K562 (cell line): Measurements from ENCODE around the gene PRRC2A. TPM values are rescaled to one million over a fixed set of nuclear protein-coding genes. Genes with fewer than 3 reads are reported as not detected.

Experiments
- ATAC-seq: fragments of 200-7000 bp; cut with Tn5 transposase; 3 replicates; pipeline ENCODE4 v1.9.1; 2020; ENCODE audit warnings: moderate library complexity
- Bru-seq: library from RNA; stranded (reverse); fragments of 400-500 nt; gene quantifications from one replicate; lab custom pipeline; 2021; lab: Mats Ljungman, UMichigan
- BruChase-seq, 2 experiments: library from RNA; stranded (reverse); fragments of 400-500 nt; gene quantifications; one replicate each; lab custom pipeline; 2021; lab: Mats Ljungman, UMichigan
- BruUV-seq: library from RNA; stranded (reverse); fragments of 400-500 nt; replicated peaks from 2 replicates; lab custom pipeline; 2021; lab: Mats Ljungman, UMichigan
- CTCF ChIA-PET: fragments of 300-600 bp; formaldehyde crosslinking; extraction: SDS; loops from one replicate; lab custom pipeline; 2021; ENCODE audit warnings: low intra/inter-chr PET ratio; lab: Yijun Ruan, JAX
- POLR2A ChIA-PET: fragments of 300-600, 350-650 bp; sonication (Branson Sonifier 250); formaldehyde crosslinking; extraction: SDS; loops from one replicate; lab custom pipeline; 2021; ENCODE audit warnings: antibody characterized with exemption, inconsistent platforms; lab: Yijun Ruan, JAX
- DNase-seq, 4 experiments: peaks; one replicate each; pipeline versions ENCODE4 v3.0.0 to v3.0.0-alpha.2; 2011 to 2018; ENCODE audit warnings: low spot score in 3 of 4, mixed read lengths in 3 of 4; ENCODE audit errors: extremely low read depth in 1 of 4
- FAIRE-seq: peaks from 2 replicates; lab custom pipeline; 2011; peaks lifted over from hg19 to GRCh38; lab: Jason Lieb, UNC
- H2AFZ ChIP-seq: 2 replicates; pipeline ENCODE4 v1.6.0; 2011; ENCODE audit warnings: low read depth, low read length, control low read depth, inconsistent platforms
- H3K27ac ChIP-seq: fragments of 200-600 bp; 3 replicates; pipeline ENCODE4 v1.8.0; 2011; ENCODE audit warnings: low read depth, mild to moderate bottlenecking, control low read depth, inconsistent platforms, low read length, moderate library complexity, mixed read lengths; ENCODE audit errors: extremely low read depth
- H3K27me3 ChIP-seq, 2 experiments: fragments of 300-600 bp in 1 of 2; 2 replicates in 1 of 2; 3 replicates in 1 of 2; pipeline versions ENCODE4 v1.6.0 to v1.8.0; 2011; ENCODE audit warnings: inconsistent platforms in 2 of 2, low read length in 2 of 2, mild to moderate bottlenecking in 1 of 2, mixed read lengths in 1 of 2, moderate library complexity in 1 of 2; ENCODE audit not compliant: control insufficient read depth in 2 of 2, insufficient read depth in 2 of 2
- H3K36me3 ChIP-seq: fragments of 300-600 bp; 3 replicates; pipeline ENCODE4 v1.8.0; 2011; ENCODE audit warnings: mild to moderate bottlenecking, low read length, inconsistent platforms; ENCODE audit not compliant: control insufficient read depth, insufficient read depth
- H3K4me1 ChIP-seq, 2 experiments: fragments of 200-600 bp in 1 of 2; replicated peaks in 1 of 2; 2 replicates in 1 of 2; 3 replicates in 1 of 2; pipeline versions ENCODE4 v1.5.1 to v1.8.0; 2011; ENCODE audit warnings: inconsistent platforms in 2 of 2, low read length in 2 of 2, mild to moderate bottlenecking in 1 of 2, mixed read lengths in 1 of 2, moderate library complexity in 1 of 2; ENCODE audit not compliant: control insufficient read depth in 2 of 2, insufficient read depth in 2 of 2
- H3K4me2 ChIP-seq: 2 replicates; pipeline ENCODE4 v1.6.1; 2011; ENCODE audit warnings: low read length, control low read depth, inconsistent platforms, mixed read lengths; ENCODE audit not compliant: insufficient read depth
- H3K4me3 ChIP-seq: fragments of 200-600 bp; sonication (generic), shearing (Covaris generic); 2 replicates; pipeline ENCODE4 v1.5.1; 2016; ENCODE audit warnings: control low read depth, inconsistent platforms
- H3K79me2 ChIP-seq: fragments of 200-600 bp; 3 replicates; pipeline ENCODE4 v1.8.0; 2011; ENCODE audit warnings: low read length, inconsistent platforms; ENCODE audit not compliant: control insufficient read depth, insufficient read depth
- H3K9ac ChIP-seq, 2 experiments: 2 replicates each; pipeline versions ENCODE4 v1.6.0 to v1.6.1; 2011; ENCODE audit warnings: low read depth in 2 of 2, low read length in 2 of 2, control low read depth in 1 of 2, inconsistent platforms in 1 of 2, mild to moderate bottlenecking in 1 of 2, mixed read lengths in 1 of 2; ENCODE audit not compliant: insufficient read depth in 1 of 2
- H3K9me1 ChIP-seq: one replicate; pipeline ENCODE4 v1.6.0; 2011; ENCODE audit warnings: inconsistent platforms, mild to moderate bottlenecking, low read length, moderate library complexity; ENCODE audit not compliant: control insufficient read depth, insufficient read depth
- H3K9me3 ChIP-seq: replicated peaks from 2 replicates; pipeline ENCODE4 v1.5.1; 2011; ENCODE audit warnings: low read depth, low read length, inconsistent platforms; ENCODE audit not compliant: control insufficient read depth, insufficient read depth
- H4K20me1 ChIP-seq: replicated peaks from 2 replicates; pipeline ENCODE4 v1.6.1; 2011; ENCODE audit warnings: low read length, inconsistent platforms, mixed read lengths; ENCODE audit not compliant: control insufficient read depth, insufficient read depth
- ASH1L ChIP-seq: fragments of 450-650 bp; IDR thresholded peaks from 2 replicates; pipeline ENCODE4 v1.6.1; 2018; ENCODE audit warnings: borderline replicate concordance, mild to moderate bottlenecking, low read depth; ENCODE audit not compliant: partially characterized antibody
- BRF1 ChIP-seq: IDR thresholded peaks from 3 replicates; pipeline ENCODE4 v1.6.1; 2011; ENCODE audit warnings: borderline replicate concordance, mild to moderate bottlenecking; ENCODE audit not compliant: insufficient read length; ENCODE audit errors: extremely low read depth
- CBX2 ChIP-seq: fragments of 200-600 bp; sonication (generic); IDR thresholded peaks from one replicate; pipeline ENCODE4 v1.6.1; 2012; ENCODE audit warnings: mild to moderate bottlenecking, low read length, inconsistent platforms; ENCODE audit not compliant: insufficient read depth, poor library complexity, severe bottlenecking
- CCNT2 ChIP-seq: IDR thresholded peaks from 2 replicates; pipeline ENCODE4 v1.6.1; 2011; ENCODE audit warnings: borderline replicate concordance, low read depth, mild to moderate bottlenecking, moderate library complexity, mixed read lengths, low read length; ENCODE audit not compliant: insufficient read length; ENCODE audit errors: extremely low read depth
- NFXL1 ChIP-seq: fragments of 450-650 bp; formaldehyde crosslinking; IDR thresholded peaks from 2 replicates; pipeline ENCODE4 v1.4.0; 2021; ENCODE audit warnings: mild to moderate bottlenecking
- NONO ChIP-seq, 2 experiments: fragments of 200-400 bp in 1 of 2; fragments of 450-650 bp in 1 of 2; formaldehyde crosslinking in 1 of 2; IDR thresholded peaks; 2 replicates each; pipeline ENCODE4 v1.6.1; 2017; ENCODE audit warnings: low read depth in 2 of 2, mild to moderate bottlenecking in 2 of 2, moderate library complexity in 2 of 2, low read length in 1 of 2
- NR3C1 ChIP-seq: sonication (generic); formaldehyde crosslinking; IDR thresholded peaks from 2 replicates; pipeline ENCODE4 v1.8.1; 2022; ENCODE audit warnings: missing genetic modification reagents
- POLR2G ChIP-seq: fragments of 200-400 bp; formaldehyde crosslinking; IDR thresholded peaks from 2 replicates; pipeline ENCODE4 v1.6.1; 2017; ENCODE audit warnings: low read depth, mild to moderate bottlenecking, antibody characterized with exemption, low read length, moderate library complexity
- RBM25 ChIP-seq: fragments of 200-400 bp; formaldehyde crosslinking; IDR thresholded peaks from 2 replicates; pipeline ENCODE4 v1.6.1; 2018; ENCODE audit warnings: low read length, low read depth, moderate library complexity; ENCODE audit not compliant: severe bottlenecking
- SIN3A ChIP-seq, 2 experiments: fragments of 150-350 bp in 1 of 2; IDR thresholded peaks; 2 replicates each; pipeline ENCODE4 v1.6.1; 2011 to 2016; ENCODE audit warnings: borderline replicate concordance in 2 of 2, low read depth in 2 of 2, low read length in 2 of 2, mild to moderate bottlenecking in 2 of 2, moderate library complexity in 2 of 2; ENCODE audit not compliant: control insufficient read depth in 1 of 2
- TAF9B ChIP-seq: fragments of 450-650 bp; IDR thresholded peaks from 2 replicates; pipeline ENCODE4 v1.6.1; 2018; ENCODE audit warnings: mild to moderate bottlenecking; ENCODE audit not compliant: partially characterized antibody
- USF1 ChIP-seq: sonication (generic); formaldehyde crosslinking; IDR thresholded peaks from 2 replicates; pipeline ENCODE4 v1.9.0; 2022; ENCODE audit warnings: mild to moderate bottlenecking, missing genetic modification reagents
- ZNF224 ChIP-seq: sonication (generic); formaldehyde crosslinking; IDR thresholded peaks from 2 replicates; pipeline ENCODE4 v1.8.0; 2022; ENCODE audit warnings: mild to moderate bottlenecking, missing genetic modification reagents
- WGBS: fragments of 100-300 bp; shearing (Covaris generic); methylation state at CpG from one replicate; pipeline ENCODE4 v1.1.6; 2016; ENCODE audit warnings: low coverage, mixed read lengths; ENCODE audit not compliant: insufficient coverage; ENCODE audit errors: missing lambda C conversion rate; 5-methylcytosine and 5-hydroxymethylcytosine counted together
- in situ Hi-C: fragments of 300-500 bp; cut with MboI; formaldehyde crosslinking; loops from 4 replicates; pipeline ENCODE4 v1.15.0; 2018; ENCODE audit warnings: inconsistent platforms, mixed read lengths
- intact Hi-C: fragments of 100-400 bp; cut with micrococcal nuclease; formaldehyde crosslinking; loops from 2 replicates; pipeline ENCODE4 v1.14.2; 2022
- long read RNA-seq, 3 experiments: library from polyadenylated mRNA in 2 of 3; library from RNA in 1 of 3; unstranded in 2 of 3; stranded (forward) in 1 of 3; transcript quantifications; one replicate each; pipeline ENCODE4 v2.0.0, GENCODE V29; 2019 to 2022
- polyA minus RNA-seq, 3 experiments: library from RNA; depleted of rRNA, polyadenylated mRNA; stranded (reverse); fragments of >200 nt; gene quantifications; 2 replicates each; pipeline ENCODE4 v1.2.3, GENCODE V29; 2011
- polyA plus RNA-seq, 8 experiments: library from polyadenylated mRNA; depleted of rRNA in 4 of 8; stranded (reverse) in 5 of 8; unstranded in 3 of 8; fragments of >200 nt; fragmentation: Nextera tagmentation in 2 of 8; fragmentation: Illumina TruSeq in 1 of 8; extraction: Ambion mirVana in 2 of 8; extraction: Trizol in 1 of 8; gene quantifications; 2 replicates each; pipeline versions ENCODE4 v1.2.1 to v1.2.3, GENCODE V29; 2011 to 2014; ENCODE audit warnings: inconsistent platforms in 1 of 8, missing spikeins in 1 of 8
- total RNA-seq, 7 experiments: library from RNA; depleted of rRNA in 6 of 7; stranded (reverse); fragments of >200 nt in 6 of 7; fragmentation: Illumina TruSeq in 2 of 7; extraction: Trizol in 2 of 7; gene quantifications; 2 replicates each; pipeline versions ENCODE4 v1.2.1 to v1.2.3, GENCODE V29; 2011 to 2021; ENCODE audit warnings: low replicate concordance in 1 of 7

Gene PRRC2A
- total RNA-seq (2011; cell fraction: chromatin; rRNA removed; ENCODE audit: low replicate concordance) = 801 and 1,251 TPM in 2 replicates
- total RNA-seq (2011; cell fraction: nucleolus; rRNA removed) = 435 and 502 TPM in 2 replicates
- total RNA-seq (2011; cell fraction: nucleoplasm; rRNA removed) = 531 and 634 TPM in 2 replicates
- total RNA-seq (2014; rRNA removed) (72.6 and 94.0 TPM in 2 replicates), total RNA-seq (2014; rRNA removed; fragmentation: Illumina TruSeq; extraction: Trizol) (36.7 and 43.2 TPM in 2 replicates), total RNA-seq (2015; rRNA removed; fragmentation: Illumina TruSeq; extraction: Trizol) (63.0 and 75.6 TPM in 2 replicates), total RNA-seq (2021) (295 and 332 TPM in 2 replicates), polyA plus RNA-seq (2011; rRNA removed) (44.0 and 113 TPM in 2 replicates), polyA plus RNA-seq (2014; fragmentation: Illumina TruSeq; extraction: Trizol) (170 and 205 TPM in 2 replicates), polyA plus RNA-seq (2014; fragmentation: Nextera tagmentation; extraction: Ambion mirVana) (1 to 10 TPM; 1.0 to 1.7 TPM), polyA plus RNA-seq (2014; rRNA removed) (114 and 118 TPM in 2 replicates), polyA minus RNA-seq (2011; rRNA and poly(A)+ RNA removed) (28.8 and 32.1 TPM in 2 replicates), Bru-seq, nascent RNA (percentile 96 among the genes with signal in this experiment), BruChase-seq, experiment 1, labeled RNA remaining after a 2-hour chase (percentile 94 among the genes with signal in this experiment), BruChase-seq, experiment 2, labeled RNA remaining after a 6-hour chase (percentile 97 among the genes with signal in this experiment)
- polyA plus RNA-seq (2011; cell fraction: cytosol; rRNA removed) = 59.9 and 99.7 TPM in 2 replicates
- 306 and 358 TPM in 2 replicates for polyA plus RNA-seq (2011; cell fraction: nucleus; rRNA removed)
- 196 and 297 TPM in 2 replicates for polyA plus RNA-seq (2012)
- 109 and 149 TPM in 2 replicates for polyA minus RNA-seq (2011; cell fraction: cytosol; rRNA and poly(A)+ RNA removed)
- polyA minus RNA-seq (2011; cell fraction: nucleus; rRNA and poly(A)+ RNA removed) = 109 and 131 TPM in 2 replicates
- long read RNA-seq, experiment 1, transcript PRRC2A-209 (3 exons, 719 nt) = major isoform, 12 of 65 reads
- long read RNA-seq, experiment 1, partial matches to known transcripts = 52 of 65 reads
- long read RNA-seq, experiment 1, other reads (novel, unspliced or antisense) = 1 of 65 reads
- long read RNA-seq, experiment 2, full-length matches to known transcripts = 18 of 338 reads
- long read RNA-seq, experiment 2, partial matches to known transcripts = 265 of 338 reads
- long read RNA-seq, experiment 2, other reads (novel, unspliced or antisense) = 55 of 338 reads
- long read RNA-seq, experiment 3, partial matches to known transcripts = 5 of 7 reads
- long read RNA-seq, experiment 3, other reads (novel, unspliced or antisense) = 0 of 7 reads

DNA sequence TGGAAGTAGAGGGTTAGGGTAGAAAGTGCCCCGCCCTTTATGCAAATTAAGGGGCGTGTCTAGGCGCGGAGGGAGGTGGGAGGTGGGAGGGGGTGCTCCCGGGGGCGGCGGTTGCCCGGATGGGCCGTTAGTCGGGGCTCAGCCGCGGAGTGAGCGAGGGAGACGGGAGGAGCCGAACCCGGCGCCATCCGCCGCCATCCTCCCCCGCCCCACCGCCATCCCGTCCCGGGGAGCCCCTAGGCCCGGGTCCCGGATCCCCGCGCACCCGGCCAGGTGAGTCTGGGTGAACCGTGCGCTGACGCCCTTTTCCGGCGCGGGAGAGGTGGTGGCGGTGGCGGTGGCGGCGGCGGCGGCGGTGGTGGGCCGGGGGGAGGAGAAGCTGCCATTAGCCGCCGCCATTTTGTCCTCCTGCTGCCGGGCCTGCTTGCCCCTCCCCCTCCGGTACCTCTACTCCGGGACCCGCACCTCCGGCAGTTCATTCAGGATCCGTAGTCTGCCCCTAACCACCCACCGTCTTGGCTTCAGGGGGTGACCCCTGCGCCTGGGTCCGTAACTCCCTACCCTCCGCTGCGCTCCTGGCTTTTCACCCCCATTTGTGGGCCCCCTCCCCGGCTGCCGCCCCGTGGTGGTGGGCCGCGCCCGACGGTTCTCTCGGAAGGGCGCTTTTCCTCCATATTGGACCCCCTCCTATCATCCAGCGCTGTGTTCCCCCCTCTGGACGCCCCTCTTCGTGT is at the start of gene PRRC2A:
PRRC2A (plus strand) TSS at position 130 of the 734 bp plus-strand sequence. CDS start 2,075 bp downstream, outside the sequence.
- FAIRE-seq = no peak
- H3K9me3 ChIP-seq = no peaks in the 10 kb centered on the region
- TF ChIP-seq SIN3A (IDR thresholded peaks at IDR 0.05; ENCODE audit: borderline replicate concordance in 2 of 2, control insufficient read depth in 1 of 2, low read depth in 2 of 2, low read length in 2 of 2) (peak in 1 of 2 experiments; percentile 83; a peak in 2 of 4 replicates), RBM25 (no peak), ZNF224 (CRISPR knock-in tag) (no peak), CCNT2 (peak; percentile 11), ASH1L (no peak), NONO (IDR thresholded peaks at IDR 0.05; ENCODE audit: low read depth in 2 of 2, low read length in 1 of 2) (peak; percentile 80 to 87; a peak in 3 of 4 replicates), BRF1 (no peak), NFXL1 (CRISPR knock-in tag) (0 out of 2 replicates have a peak, but pooled peaks have one; percentile 55), CBX2 (no peak), TAF9B (peak; percentile 100), NR3C1 (CRISPR knock-in tag) (0 out of 2 replicates have a peak, but pooled peaks have one; percentile 61), POLR2G (peak; percentile 93), USF1 (CRISPR knock-in tag) (no peak; the same call in 1 of the 2 replicates)

More for the DNA sequence above, at the start of gene PRRC2A:
- Histone ChIP-seq H3K4me1 (peaks cover 20 to 30% of the 10 kb centered on the region in 2 experiments), H3K9me1 (peaks cover 12% of the 10 kb centered on the region), H3K4me2 (peak within 1 kb of the TSS; percentile 99), H2AFZ (peak within 1 kb of the TSS; percentile 97), H3K4me3 (peak within 1 kb of the TSS; percentile 96), H3K27me3 (no peaks in the 10 kb centered on the region), H3K79me2 (peaks cover 50% of the 10 kb centered on the region), H3K9ac (peak within 1 kb of the TSS; percentile 98 to 99), H3K36me3 (peaks cover 49% of the 10 kb centered on the region), H4K20me1 (peaks cover 22% of the 10 kb centered on the region; the same call in 1 of the 2 replicates), H3K27ac (peak within 1 kb of the TSS; percentile 98)
- WGBS = under 1% methylated on average over 37 of the region's 67 CpGs
- BruUV-seq = no TSS peak
- DNase-seq (peak; percentile 89 to 98 (median 94)), ATAC-seq (peak; percentile 84)
- in situ Hi-C loops (no loop called here), intact Hi-C loops (loop anchor here (1.0 kb wide), 2 partner anchors 45 to 73 kb away; partner anchors contain the start of gene NFKBIL1)
- ChIA-PET POLR2A (interaction anchor here (0.6 to 12.4 kb wide), 24 partner anchors 10 to 213 kb away, joined by 3 to 274 read pairs (median 4); partner anchors contain the start of genes APOM, BAG6, C6orf47 and DDX39B), CTCF (no interaction called here)
